HG03196 (cell line): Measurements from ENCODE around the gene RAPGEF3.

ENCODE experiments used
- ATAC-seq: cut with Tn5 transposase; IDR thresholded peaks from one replicate; pipeline ENCODE4 v1.9.1; 2021; ENCODE audit not compliant: unreplicated experiment

Gene RAPGEF3

DNA sequence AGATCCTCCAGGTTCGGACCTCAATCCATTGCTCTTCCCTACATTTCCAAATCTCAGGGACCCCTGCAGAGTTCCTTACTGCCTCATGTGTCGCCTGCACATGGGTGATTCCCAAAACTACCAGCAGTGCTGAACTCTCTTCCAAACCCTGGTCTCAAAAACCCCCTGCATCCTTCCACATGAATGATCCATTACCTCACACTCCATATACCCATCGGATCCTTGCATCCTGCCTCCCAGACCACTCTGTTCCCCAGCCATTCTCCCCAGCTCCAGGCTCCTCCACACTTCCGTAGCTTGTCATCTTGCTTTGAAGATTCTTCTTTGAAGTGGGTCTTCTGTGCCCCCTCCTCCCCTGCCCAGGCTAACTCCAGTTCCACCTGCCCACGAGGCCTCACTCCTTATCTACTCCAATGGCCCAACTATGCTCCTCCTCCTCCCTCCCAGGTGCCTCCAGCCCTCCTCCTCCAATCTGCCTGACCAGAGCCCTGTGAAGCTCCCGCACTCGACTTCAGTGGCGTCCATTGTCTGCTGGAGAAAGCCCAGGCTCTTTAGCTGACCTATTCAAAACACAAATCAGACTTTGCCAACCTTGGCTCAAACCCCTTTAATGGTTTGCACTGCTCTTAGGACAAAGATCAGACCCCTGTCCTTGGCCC is 13.8 kb downstream of the RAPGEF3 start:
- no peak for ATAC-seq

GRCh38 chr12:47744005-47744651 is 14.6 kb downstream of the RAPGEF3 start:
- no peak for ATAC-seq

- ATAC-seq = no peak
Observed at GRCh38 chr12:47743311-47743860, 15.3 kb downstream of the RAPGEF3 start.

DNA sequence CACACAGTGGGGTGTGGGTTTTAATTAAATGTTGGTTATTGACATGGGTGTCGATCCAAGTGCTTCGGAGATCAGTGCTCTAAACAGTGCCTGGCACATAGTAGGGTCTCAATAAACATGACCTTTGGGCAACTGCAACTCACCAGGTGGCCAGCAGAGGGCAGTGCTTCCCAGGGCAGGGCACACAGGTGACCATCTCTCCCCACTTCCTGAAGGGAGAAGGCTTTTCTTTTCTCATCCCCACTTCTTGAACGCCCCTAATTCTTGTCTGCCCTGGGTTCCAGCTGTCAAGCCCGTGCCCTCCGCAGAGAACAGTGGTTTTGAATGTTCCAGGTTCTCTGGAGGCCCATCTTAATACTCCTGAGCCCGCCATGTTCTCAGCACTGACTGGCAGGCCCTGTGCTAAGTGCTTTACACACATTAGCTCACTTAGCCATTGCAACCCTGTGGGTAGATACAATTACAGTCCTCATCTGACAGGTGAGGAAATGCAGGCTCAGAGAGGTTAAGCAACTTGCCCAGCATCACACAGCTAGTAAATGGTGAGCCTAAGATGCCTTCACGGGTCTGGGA is 16.3 kb downstream of the RAPGEF3 start:
- ATAC-seq = no peak

DNA sequence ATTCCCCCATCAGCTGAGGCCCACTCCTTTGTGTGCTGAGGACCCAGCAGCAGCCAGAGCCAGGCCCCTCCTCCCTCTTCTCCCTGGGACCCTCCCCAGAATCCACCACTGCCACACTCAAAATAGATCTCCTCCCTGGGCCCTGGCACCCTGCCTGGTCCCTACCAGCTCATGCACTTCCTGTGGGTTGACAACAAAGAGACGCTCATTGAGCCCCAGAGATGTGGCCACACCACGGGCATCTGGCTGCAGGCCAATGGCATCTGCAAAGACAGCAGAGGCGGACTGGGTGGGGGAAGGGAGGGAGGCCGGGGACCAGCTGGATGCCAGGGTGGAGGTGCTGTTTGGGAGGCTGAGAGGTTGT is 17.4 kb downstream of the RAPGEF3 start:
- peak; percentile 34 for ATAC-seq

DNA sequence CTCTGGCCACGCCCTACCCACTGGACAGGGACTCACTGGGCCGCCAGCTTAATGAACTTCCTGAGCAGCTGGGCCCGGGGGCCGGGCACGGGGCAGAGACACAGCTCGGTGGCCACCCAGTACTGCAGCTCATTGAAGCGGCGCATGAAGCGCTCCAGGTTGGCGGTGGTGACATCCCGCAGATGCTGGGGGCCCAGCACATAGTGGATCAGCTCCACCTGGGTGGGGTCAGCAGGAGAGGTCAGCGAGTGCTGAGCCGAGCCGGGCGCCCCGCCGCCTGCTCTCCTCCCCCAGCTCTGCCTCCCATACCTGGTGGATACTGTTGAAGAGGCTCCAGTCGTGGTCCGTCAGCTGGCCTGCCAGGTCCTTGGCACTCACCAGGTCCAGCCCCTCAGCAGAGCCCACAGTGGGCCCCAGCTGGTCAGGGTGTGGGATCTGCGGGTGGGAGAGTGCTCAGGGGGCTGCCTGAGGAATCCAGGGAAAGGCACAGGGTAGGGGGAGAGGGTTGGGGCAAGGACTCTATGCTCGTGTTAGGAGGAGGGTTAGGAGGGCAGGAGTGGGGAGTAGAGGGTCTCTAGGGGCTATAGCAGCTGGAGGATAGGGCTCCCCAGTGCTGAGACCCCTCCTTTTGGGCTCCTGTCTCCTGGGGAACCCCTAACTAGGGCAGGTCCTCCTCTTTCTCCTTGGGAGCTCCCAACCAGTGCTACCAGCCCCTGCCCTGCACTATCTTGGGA is 17.9 kb downstream of the RAPGEF3 start:
- peak; percentile 48 for ATAC-seq

- ATAC-seq = peak; percentile 49
Observed at GRCh38 chr12:47739979-47740378, 18.7 kb downstream of the RAPGEF3 start.

DNA sequence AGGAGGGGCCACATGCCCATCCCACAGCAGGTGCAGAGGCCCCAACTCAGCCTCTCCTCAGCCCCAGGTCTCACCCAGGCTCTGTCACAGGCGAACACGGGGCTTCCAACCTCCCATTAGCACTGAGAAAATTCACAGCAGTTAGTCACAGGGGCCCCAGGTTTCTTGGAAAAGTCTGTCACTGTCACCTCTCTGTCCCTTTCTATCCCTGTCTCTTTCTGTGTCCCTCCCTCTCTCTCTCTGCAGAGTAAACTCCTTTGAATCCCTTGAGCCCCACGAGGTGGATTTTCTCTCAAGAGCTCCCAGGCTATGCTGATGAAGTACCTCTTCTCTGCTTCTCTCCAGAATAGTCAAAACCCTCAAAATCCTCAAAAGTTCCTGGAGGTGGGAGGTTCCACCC is 19.4 kb downstream of the RAPGEF3 start:
- no peak for ATAC-seq

DNA sequence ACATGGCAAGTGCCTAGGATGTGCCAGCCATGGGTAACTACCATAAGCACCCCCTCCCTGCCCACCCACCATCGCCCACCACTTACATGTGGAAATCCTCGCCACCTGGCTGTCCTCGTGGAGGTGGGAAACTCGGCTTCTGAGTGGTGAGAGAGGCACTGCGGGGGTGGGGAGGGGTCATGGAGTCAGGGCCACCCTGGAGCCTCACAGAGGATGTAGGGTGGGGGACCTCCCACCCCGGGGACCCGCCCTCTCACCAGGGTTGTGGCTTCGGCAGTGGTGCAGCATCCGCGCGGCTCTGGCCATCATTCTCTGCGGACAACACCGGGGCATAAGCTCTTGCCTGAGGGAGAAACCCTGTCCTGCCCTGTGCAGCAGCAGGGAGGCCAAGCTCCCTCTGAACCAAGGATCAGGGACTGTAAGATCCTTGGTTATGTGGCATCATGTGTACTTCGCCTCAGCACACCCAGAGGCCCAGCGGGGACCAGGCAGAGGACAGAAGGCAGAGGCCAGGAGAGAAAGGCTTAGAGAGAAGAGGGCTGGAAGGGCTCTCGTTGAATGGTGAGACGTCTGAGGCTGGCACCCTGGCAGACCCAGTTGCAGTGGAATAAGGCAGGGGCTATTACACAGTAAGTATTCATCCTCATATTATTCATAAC is 20.6 kb downstream of the RAPGEF3 start:
- no peak for ATAC-seq

- ATAC-seq = no peak
Observed at GRCh38 chr12:47736877-47737676, 21.6 kb downstream of the RAPGEF3 start.

GRCh38 chr12:47736216-47736615 is 22.5 kb downstream of the RAPGEF3 start:
- no peak for ATAC-seq

DNA sequence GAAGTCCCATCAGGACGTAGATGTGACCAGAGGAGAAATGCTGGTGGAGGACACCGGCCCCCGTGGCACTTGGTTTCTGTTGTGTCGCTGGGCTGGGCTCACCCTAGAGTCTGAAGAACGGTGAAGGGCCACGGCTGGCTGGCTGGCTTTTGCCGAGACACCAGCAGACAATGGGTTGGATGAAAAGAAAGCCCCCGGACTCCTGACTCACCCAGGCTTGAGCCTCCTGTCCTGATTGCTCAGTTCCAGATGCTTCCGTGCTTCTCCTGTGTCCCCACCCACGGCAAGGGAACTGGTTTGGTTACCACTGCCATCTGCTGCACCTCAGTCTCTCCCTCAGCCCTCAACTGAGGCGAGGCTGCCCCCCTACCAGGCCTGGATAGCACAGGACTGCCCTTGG is 23.0 kb downstream of the RAPGEF3 start:
- ATAC-seq = no peak

- ATAC-seq = no peak
Observed at GRCh38 chr12:47734725-47735480, 23.8 kb downstream of the RAPGEF3 start.

DNA sequence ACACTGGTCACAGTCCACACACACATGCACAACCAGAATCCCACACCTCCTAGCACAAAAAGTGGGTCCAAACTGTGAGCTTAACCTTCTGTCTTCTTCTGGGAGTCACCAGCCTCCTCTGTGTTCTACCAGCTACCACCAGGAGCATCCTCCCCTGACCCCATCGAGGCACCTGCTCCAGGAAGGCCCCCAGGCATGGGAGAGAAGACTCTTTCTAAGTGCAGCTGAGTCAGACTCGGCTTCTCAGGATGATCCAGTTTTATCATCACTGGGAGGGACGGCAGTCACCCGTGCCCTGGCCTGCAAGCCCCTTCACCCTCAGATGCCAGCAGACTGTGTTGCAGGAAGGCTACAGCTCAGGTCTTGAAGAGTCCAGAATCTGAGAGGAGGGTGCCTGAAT is 25.5 kb downstream of the RAPGEF3 start:
- no peak for ATAC-seq

DNA sequence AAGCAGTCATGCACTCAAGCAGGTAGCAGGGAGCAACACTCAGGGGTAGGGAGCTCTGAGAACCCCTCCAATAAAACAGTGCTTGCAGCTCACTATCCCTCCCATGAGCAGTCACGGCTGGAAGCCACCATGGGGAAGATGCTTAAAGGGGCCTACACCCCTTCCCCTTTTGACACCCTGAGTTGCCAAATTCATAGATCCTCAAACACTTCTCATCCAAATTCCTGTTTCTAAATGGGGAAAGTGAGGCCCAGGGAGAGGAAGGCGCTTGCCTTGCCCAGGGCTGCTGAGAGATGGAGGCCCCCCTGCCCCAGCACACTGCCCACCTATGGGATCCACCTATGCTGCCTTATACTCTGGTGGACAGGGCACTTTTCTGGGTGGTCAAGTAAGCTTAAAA is 26.2 kb downstream of the RAPGEF3 start:
- ATAC-seq = no peak

- ATAC-seq = no peak
Observed at GRCh38 chr12:47731723-47732122, 27.0 kb downstream of the RAPGEF3 start.

DNA sequence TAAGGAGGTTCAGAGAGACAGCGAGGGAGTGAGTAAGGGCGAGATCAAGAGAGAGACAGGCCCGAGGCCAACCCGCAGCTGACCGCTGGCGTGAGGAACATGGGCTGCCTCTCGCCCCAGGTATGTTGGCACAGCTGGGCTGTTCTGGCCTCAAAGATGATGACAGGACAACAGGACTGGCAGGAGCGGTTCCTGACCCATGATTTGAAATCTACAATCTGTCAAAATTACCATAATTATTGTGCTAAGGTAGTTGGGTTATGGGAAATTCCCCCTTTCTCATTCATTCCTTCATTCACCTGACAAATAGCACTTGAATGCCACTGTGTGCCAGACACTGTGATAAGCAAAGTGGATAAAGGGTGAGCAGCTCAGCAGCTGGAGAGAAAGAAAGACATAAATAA is 28.3 kb downstream of the RAPGEF3 start:
- ATAC-seq = no peak

DNA sequence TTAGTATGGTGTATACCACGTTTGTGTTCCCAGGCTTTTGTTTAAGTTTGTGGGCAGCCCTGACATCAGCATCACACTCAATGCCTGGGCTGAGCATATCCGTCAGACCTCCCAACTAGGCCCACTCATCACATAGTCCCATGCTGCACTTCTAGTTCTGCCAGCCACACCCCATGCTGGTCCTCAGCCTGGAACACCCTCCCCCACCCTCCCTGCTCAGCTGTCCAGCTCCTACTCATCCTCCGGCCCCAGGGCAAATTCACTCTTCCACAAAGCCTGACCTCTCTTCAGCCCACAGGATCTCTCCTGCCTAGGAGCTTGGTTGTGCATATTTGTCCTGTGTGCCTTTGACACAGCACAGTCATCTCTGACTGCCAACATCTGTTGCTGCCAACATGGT is 29.4 kb downstream of the RAPGEF3 start:
- no peak for ATAC-seq

GRCh38 chr12:47725893-47726292 is 32.8 kb downstream of the RAPGEF3 start:
- ATAC-seq = peak; percentile 80
